GM19351 (cell line): ENCODE results near the gene MTOR.
"Not testable (repeated sequence)": the region's sequence is repeated elsewhere in the genome, so short reads cannot be mapped to it uniquely, and the experiment has no call there.

Source experiments
- ATAC-seq: cut with Tn5 transposase; IDR thresholded peaks from one replicate; pipeline ENCODE4 v1.9.1; 2021; ENCODE audit warnings: mild to moderate bottlenecking, moderate library complexity; ENCODE audit not compliant: unreplicated experiment

The MTOR gene

GRCh38 chr1:11187000-11187399, 75.4 kb downstream of the MTOR start:
- ATAC-seq: no peak

- ATAC-seq: no peak
Observed at GRCh38 chr1:11184973-11185372, 77.4 kb downstream of the MTOR start.

GRCh38 chr1:11182884-11183283, 79.5 kb downstream of the MTOR start:
- ATAC-seq: no peak

GRCh38 chr1:11180342-11180744, 82.0 kb downstream of the MTOR start:
- ATAC-seq: no peak

- ATAC-seq: not testable (repeated sequence)
Observed at GRCh38 chr1:11179749-11180148, 82.6 kb downstream of the MTOR start.

GRCh38 chr1:11179125-11179524, 83.2 kb downstream of the MTOR start:
- ATAC-seq: no peak

- ATAC-seq: no peak
Observed at GRCh38 chr1:11178021-11179015, 84.0 kb downstream of the MTOR start.

- no peak for ATAC-seq
Observed at GRCh38 chr1:11176081-11176706, 86.2 kb downstream of the MTOR start.

- no peak for ATAC-seq
Observed at GRCh38 chr1:11175461-11175860, 86.9 kb downstream of the MTOR start.

- no peak for ATAC-seq
Observed at GRCh38 chr1:11174261-11174942, 87.9 kb downstream of the MTOR start.

- ATAC-seq: no peak
Observed at GRCh38 chr1:11170102-11170501, 92.2 kb downstream of the MTOR start.

- ATAC-seq: no peak
Observed at GRCh38 chr1:11169202-11169601, 93.1 kb downstream of the MTOR start.

GRCh38 chr1:11168731-11169130, 93.6 kb downstream of the MTOR start:
- no peak for ATAC-seq

GRCh38 chr1:11166744-11167143, 95.6 kb downstream of the MTOR start:
- ATAC-seq: not testable (repeated sequence)

- not testable (repeated sequence) for ATAC-seq
Observed at GRCh38 chr1:11162752-11163151, 99.6 kb downstream of the MTOR start.

- no peak for ATAC-seq
Observed at GRCh38 chr1:11158720-11159321, 103.5 kb downstream of the MTOR start.

- ATAC-seq: no peak
Observed at GRCh38 chr1:11158291-11158690, 104.1 kb downstream of the MTOR start.

- ATAC-seq: no peak
Observed at GRCh38 chr1:11157867-11158266, 104.5 kb downstream of the MTOR start.

- ATAC-seq: no peak
Observed at GRCh38 chr1:11157394-11157793, 105.0 kb downstream of the MTOR start.

- ATAC-seq: no peak
Observed at GRCh38 chr1:11156963-11157362, 105.4 kb downstream of the MTOR start.

GRCh38 chr1:11156441-11156840, 105.9 kb downstream of the MTOR start:
- no peak for ATAC-seq
